ENCODE results near the gene GALNT9.
A peak's percentile ranks its signal among the peaks of the same experiment; 100 is the strongest.

Gene GALNT9

DNA sequence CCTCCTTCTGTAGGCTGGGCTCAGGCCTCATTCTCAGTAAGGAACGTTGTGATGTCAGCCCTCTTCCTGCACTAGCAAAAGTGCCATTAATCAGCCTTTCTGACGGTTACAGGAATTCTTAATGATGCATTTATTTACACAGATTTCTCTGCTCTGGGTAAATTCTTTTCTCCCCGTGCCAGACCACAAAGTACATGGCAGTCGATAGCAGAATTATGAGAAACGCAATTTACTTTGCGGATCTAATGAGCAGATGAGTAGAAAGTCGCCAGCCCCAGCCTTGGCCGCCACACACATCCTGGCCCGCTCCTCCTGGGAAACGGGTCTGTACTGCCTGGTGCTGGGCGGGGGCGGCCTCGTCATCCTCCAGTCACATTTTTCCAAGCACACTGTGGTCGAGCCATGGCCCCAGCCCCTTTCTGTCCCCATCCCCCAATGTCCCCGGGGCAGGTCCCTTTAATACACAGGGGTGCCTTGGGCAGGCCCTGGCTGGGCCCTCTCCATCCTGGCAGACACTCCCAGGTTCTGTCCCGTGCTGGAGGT, 159.2 kb downstream of the GALNT9 start:
- Histone ChIP-seq H3K18ac (ENCODE audit: low read length) (no peak overlapping the region), H3K36me3 (replicated peaks in 1 of 2; ENCODE audit: control insufficient read depth in 2 of 2, insufficient read depth in 2 of 2, low read length in 2 of 2) (no peaks in the 10 kb centered on the region), H2BK120ac (ENCODE audit: low read depth, low read length) (no peak overlapping the region), H4K8ac (ENCODE audit: low read depth, low read length) (no peak overlapping the region), H2BK15ac (ENCODE audit: low read length) (peak overlapping the region; percentile 64), H3K4me2 (ENCODE audit: insufficient read depth, low read length, poor library complexity, severe bottlenecking) (no peak overlapping the region), H3K14ac (ENCODE audit: low read length) (peak overlapping the region; percentile 96), H4K91ac (ENCODE audit: low read depth, low read length, poor library complexity) (no peak overlapping the region), H2BK5ac (ENCODE audit: low read length) (no peak overlapping the region), H2AFZ (ENCODE audit: low read length) (no peak overlapping the region), H3K4me3 (ENCODE audit: low read length in 2 of 2) (no peak overlapping the region), H2AK5ac (ENCODE audit: low read depth, low read length) (no peak overlapping the region), H2BK12ac (ENCODE audit: low read length) (no peak overlapping the region), H3K9ac (ENCODE audit: low read depth, low read length, poor library complexity) (no peak overlapping the region), H3K27ac (replicated peaks; ENCODE audit: low read length) (no peak overlapping the region), H3K27me3 (ENCODE audit: control insufficient read depth in 3 of 3, insufficient read depth in 3 of 3, low read depth in 1 of 3, low read length in 3 of 3) (peaks cover 0 to 48% (median 0%) of the 10 kb centered on the region in 3 experiments), H3K4ac (ENCODE audit: low read length) (no peak overlapping the region), H3K4me1 (ENCODE audit: control insufficient read depth in 2 of 2, insufficient read depth in 1 of 2, low read depth in 1 of 2, low read length in 2 of 2) (no peaks in the 10 kb centered on the region), H3K23ac (ENCODE audit: low read depth, low read length, poor library complexity) (no peak overlapping the region), H3K9me3 (replicated peaks in 1 of 2; ENCODE audit: control insufficient read depth in 2 of 2, insufficient read depth in 1 of 2, low read depth in 1 of 2, low read length in 2 of 2) (no peaks in the 10 kb centered on the region), H3K79me1 (ENCODE audit: low read depth, low read length) (peaks cover 6% of the 10 kb centered on the region)
- WGBS, 2 donors (ENCODE audit: extremely low coverage in 2 of 2, insufficient read length in 2 of 2, insufficient replicate concordance in 1 of 2): no CpG with 5 or more reads among the region's 16 CpGs
- DNase-seq (ENCODE audit: low spot score): no peak

DNA sequence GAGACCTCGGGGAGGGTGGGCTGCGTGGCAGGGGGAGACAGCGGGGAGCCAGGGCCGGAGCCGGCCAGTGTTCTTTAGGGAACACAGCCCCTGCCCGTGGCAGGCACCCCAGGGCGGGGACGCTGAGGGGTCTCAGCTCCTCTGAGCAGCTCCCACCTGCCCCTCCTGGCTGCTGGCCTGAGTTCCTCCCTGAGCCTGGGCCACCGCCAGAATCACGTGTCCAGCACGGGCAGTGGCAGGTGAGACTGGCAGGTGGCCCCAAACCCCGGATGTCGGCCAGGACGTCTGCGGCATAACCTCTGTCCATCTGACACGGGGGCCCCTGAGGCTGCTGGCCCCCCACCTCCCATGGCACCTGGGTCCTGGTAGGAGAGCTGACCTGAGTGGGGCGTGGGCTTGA, 160.0 kb downstream of the GALNT9 start:
- Histone ChIP-seq H4K91ac (ENCODE audit: low read depth, low read length, poor library complexity) (no peak overlapping the region), H3K4me2 (ENCODE audit: insufficient read depth, low read length, poor library complexity, severe bottlenecking) (no peak overlapping the region), H3K27ac (replicated peaks; ENCODE audit: low read length) (no peak overlapping the region), H2BK12ac (ENCODE audit: low read length) (no peak overlapping the region), H2AFZ (ENCODE audit: low read length) (no peak overlapping the region), H3K4me3 (ENCODE audit: low read length in 2 of 2) (no peak overlapping the region), H4K8ac (ENCODE audit: low read depth, low read length) (no peak overlapping the region), H2BK120ac (ENCODE audit: low read depth, low read length) (no peak overlapping the region), H2AK5ac (ENCODE audit: low read depth, low read length) (no peak overlapping the region), H3K27me3 (ENCODE audit: control insufficient read depth in 3 of 3, insufficient read depth in 3 of 3, low read depth in 1 of 3, low read length in 3 of 3) (peaks cover 0 to 40% (median 0%) of the 10 kb centered on the region in 3 experiments), H3K9me3 (replicated peaks in 1 of 2; ENCODE audit: control insufficient read depth in 2 of 2, insufficient read depth in 1 of 2, low read depth in 1 of 2, low read length in 2 of 2) (no peaks in the 10 kb centered on the region), H3K4me1 (ENCODE audit: control insufficient read depth in 2 of 2, insufficient read depth in 1 of 2, low read depth in 1 of 2, low read length in 2 of 2) (no peaks in the 10 kb centered on the region), H2BK15ac (ENCODE audit: low read length) (no peak overlapping the region), H3K18ac (ENCODE audit: low read length) (no peak overlapping the region), H3K23ac (ENCODE audit: low read depth, low read length, poor library complexity) (no peak overlapping the region), H3K14ac (ENCODE audit: low read length) (no peak overlapping the region), H3K4ac (ENCODE audit: low read length) (no peak overlapping the region), H2BK5ac (ENCODE audit: low read length) (no peak overlapping the region), H3K79me1 (ENCODE audit: low read depth, low read length) (peaks cover 6% of the 10 kb centered on the region), H3K9ac (ENCODE audit: low read depth, low read length, poor library complexity) (no peak overlapping the region), H3K36me3 (replicated peaks in 1 of 2; ENCODE audit: control insufficient read depth in 2 of 2, insufficient read depth in 2 of 2, low read length in 2 of 2) (no peaks in the 10 kb centered on the region)
- no peak for DNase-seq (ENCODE audit: low spot score)
- no CpG with 5 or more reads among the region's 17 CpGs for WGBS, 2 donors (ENCODE audit: extremely low coverage in 2 of 2, insufficient read length in 2 of 2, insufficient replicate concordance in 1 of 2)

DNA sequence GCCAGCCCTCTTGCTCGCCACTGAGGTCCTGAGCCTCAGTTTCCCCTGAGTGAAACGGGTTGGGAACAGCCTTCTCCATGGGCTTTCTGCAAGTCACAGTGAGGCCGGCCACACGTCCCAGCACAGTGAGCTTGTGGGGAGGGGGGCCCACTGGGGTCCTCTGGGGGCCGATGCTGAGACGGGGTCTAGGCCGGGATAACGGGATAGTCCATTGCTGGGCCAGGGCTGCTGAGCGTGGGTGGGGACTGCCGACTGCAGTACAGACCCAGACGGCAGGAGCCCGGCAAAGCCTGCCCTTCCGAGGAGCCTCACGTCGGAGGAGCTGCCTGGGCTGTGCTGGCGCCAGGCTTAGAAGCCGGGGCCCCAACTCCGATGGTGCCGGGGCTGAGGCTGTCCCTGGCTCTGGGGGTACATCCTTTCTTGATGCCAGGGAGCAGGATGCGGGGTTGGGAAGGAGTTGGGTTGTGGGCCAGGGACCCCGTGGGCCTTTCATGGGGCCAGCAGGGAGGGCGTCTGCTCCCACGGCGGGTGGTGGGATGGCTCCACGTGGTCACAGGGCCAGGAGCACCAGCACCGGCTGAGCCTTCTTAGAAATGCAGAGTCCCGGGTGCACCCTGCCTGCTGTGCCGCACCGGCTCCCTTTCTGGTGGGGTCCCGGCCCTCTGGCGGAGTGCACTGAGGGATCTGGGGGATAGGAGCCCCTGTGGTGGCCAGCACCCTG, 160.9 kb downstream of the GALNT9 start:
- Histone ChIP-seq H4K8ac (ENCODE audit: low read depth, low read length) (no peak overlapping the region), H3K4me3 (ENCODE audit: low read length in 2 of 2) (no peak overlapping the region), H2BK120ac (ENCODE audit: low read depth, low read length) (no peak overlapping the region), H2BK15ac (ENCODE audit: low read length) (peak overlapping the region; percentile 17), H3K79me1 (ENCODE audit: low read depth, low read length) (peaks cover 3% of the 10 kb centered on the region), H3K9me3 (replicated peaks in 1 of 2; ENCODE audit: control insufficient read depth in 2 of 2, insufficient read depth in 1 of 2, low read depth in 1 of 2, low read length in 2 of 2) (no peaks in the 10 kb centered on the region), H3K14ac (ENCODE audit: low read length) (no peak overlapping the region), H2BK12ac (ENCODE audit: low read length) (no peak overlapping the region), H3K4ac (ENCODE audit: low read length) (no peak overlapping the region), H3K4me2 (ENCODE audit: insufficient read depth, low read length, poor library complexity, severe bottlenecking) (no peak overlapping the region), H2AFZ (ENCODE audit: low read length) (no peak overlapping the region), H2BK5ac (ENCODE audit: low read length) (no peak overlapping the region), H3K9ac (ENCODE audit: low read depth, low read length, poor library complexity) (peak overlapping the region; percentile 21), H3K4me1 (ENCODE audit: control insufficient read depth in 2 of 2, insufficient read depth in 1 of 2, low read depth in 1 of 2, low read length in 2 of 2) (no peaks in the 10 kb centered on the region), H3K18ac (ENCODE audit: low read length) (peak overlapping the region; percentile 17), H3K27me3 (ENCODE audit: control insufficient read depth in 3 of 3, insufficient read depth in 3 of 3, low read depth in 1 of 3, low read length in 3 of 3) (peaks cover 0 to 41% (median 0%) of the 10 kb centered on the region in 3 experiments), H3K27ac (replicated peaks; ENCODE audit: low read length) (no peak overlapping the region), H3K36me3 (replicated peaks in 1 of 2; ENCODE audit: control insufficient read depth in 2 of 2, insufficient read depth in 2 of 2, low read length in 2 of 2) (no peaks in the 10 kb centered on the region), H4K91ac (ENCODE audit: low read depth, low read length, poor library complexity) (no peak overlapping the region), H2AK5ac (ENCODE audit: low read depth, low read length) (peak overlapping the region; percentile 81), H3K23ac (ENCODE audit: low read depth, low read length, poor library complexity) (no peak overlapping the region)
- no CpG with 5 or more reads among the region's 31 CpGs for WGBS, 2 donors (ENCODE audit: extremely low coverage in 2 of 2, insufficient read length in 2 of 2, insufficient replicate concordance in 1 of 2)
- DNase-seq (ENCODE audit: low spot score): no peak

DNA sequence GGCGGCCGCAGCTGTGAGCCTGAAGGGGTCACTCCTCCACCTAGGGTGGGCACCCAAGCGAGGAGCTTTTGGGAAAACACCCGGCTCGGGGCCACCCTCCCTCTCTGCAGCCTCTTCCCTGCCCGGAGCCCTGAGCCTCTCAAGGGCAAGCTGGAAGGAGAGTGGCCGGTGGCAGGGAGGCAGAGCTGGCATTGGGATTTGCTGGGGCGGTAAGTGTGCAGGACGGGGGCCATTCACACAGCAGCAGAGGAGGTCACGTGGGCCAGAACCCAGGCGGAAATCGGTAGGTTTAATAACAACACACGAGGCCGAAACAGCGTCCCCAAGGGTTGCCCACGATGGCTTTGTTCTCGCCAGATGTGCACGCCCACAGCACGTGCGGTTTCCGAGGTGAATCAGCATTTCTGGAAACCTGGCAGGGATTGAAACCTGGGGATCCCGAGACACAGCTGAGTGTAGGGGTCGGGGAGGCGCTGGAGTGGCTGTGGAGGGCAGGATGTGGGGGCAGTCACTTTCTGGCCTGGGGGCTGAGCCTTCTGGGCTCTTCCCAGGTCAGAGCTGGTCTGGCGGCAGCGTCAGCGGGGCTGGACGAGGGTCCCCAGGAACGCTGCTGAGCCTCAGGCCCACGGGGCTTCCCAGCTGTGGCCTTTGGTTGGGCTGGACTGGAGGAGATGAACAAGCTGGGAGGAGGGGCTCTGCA, 161.6 kb downstream of the GALNT9 start:
- Histone ChIP-seq H3K27me3 (ENCODE audit: control insufficient read depth in 3 of 3, insufficient read depth in 3 of 3, low read depth in 1 of 3, low read length in 3 of 3) (peaks cover 0 to 41% (median 0%) of the 10 kb centered on the region in 3 experiments), H4K91ac (ENCODE audit: low read depth, low read length, poor library complexity) (no peak overlapping the region), H3K4ac (ENCODE audit: low read length) (no peak overlapping the region), H3K9ac (ENCODE audit: low read depth, low read length, poor library complexity) (peak overlapping the region; percentile 21), H2BK5ac (ENCODE audit: low read length) (no peak overlapping the region), H3K18ac (ENCODE audit: low read length) (peak overlapping the region; percentile 76), H3K36me3 (replicated peaks in 1 of 2; ENCODE audit: control insufficient read depth in 2 of 2, insufficient read depth in 2 of 2, low read length in 2 of 2) (no peaks in the 10 kb centered on the region), H3K27ac (replicated peaks; ENCODE audit: low read length) (no peak overlapping the region), H2BK120ac (ENCODE audit: low read depth, low read length) (no peak overlapping the region), H2AFZ (ENCODE audit: low read length) (no peak overlapping the region), H3K14ac (ENCODE audit: low read length) (peak overlapping the region; percentile 21), H4K8ac (ENCODE audit: low read depth, low read length) (peak overlapping the region; percentile 4), H3K79me1 (ENCODE audit: low read depth, low read length) (peaks cover 3% of the 10 kb centered on the region), H3K4me3 (ENCODE audit: low read length in 2 of 2) (no peak overlapping the region), H2BK12ac (ENCODE audit: low read length) (no peak overlapping the region), H3K4me1 (ENCODE audit: control insufficient read depth in 2 of 2, insufficient read depth in 1 of 2, low read depth in 1 of 2, low read length in 2 of 2) (no peaks in the 10 kb centered on the region), H3K9me3 (replicated peaks in 1 of 2; ENCODE audit: control insufficient read depth in 2 of 2, insufficient read depth in 1 of 2, low read depth in 1 of 2, low read length in 2 of 2) (no peaks in the 10 kb centered on the region), H3K4me2 (ENCODE audit: insufficient read depth, low read length, poor library complexity, severe bottlenecking) (no peak overlapping the region), H3K23ac (ENCODE audit: low read depth, low read length, poor library complexity) (no peak overlapping the region), H2BK15ac (ENCODE audit: low read length) (no peak overlapping the region), H2AK5ac (ENCODE audit: low read depth, low read length) (peak overlapping the region; percentile 81)
- no CpG with 5 or more reads among the region's 30 CpGs for WGBS, 2 donors (ENCODE audit: extremely low coverage in 2 of 2, insufficient read length in 2 of 2, insufficient replicate concordance in 1 of 2)
- DNase-seq (ENCODE audit: low spot score): no peak
